ENCODE data around the gene SNX30.
A peak's percentile ranks its signal among the peaks of the same experiment; 100 is the strongest.

- TF ChIP-seq, protein P1, sequence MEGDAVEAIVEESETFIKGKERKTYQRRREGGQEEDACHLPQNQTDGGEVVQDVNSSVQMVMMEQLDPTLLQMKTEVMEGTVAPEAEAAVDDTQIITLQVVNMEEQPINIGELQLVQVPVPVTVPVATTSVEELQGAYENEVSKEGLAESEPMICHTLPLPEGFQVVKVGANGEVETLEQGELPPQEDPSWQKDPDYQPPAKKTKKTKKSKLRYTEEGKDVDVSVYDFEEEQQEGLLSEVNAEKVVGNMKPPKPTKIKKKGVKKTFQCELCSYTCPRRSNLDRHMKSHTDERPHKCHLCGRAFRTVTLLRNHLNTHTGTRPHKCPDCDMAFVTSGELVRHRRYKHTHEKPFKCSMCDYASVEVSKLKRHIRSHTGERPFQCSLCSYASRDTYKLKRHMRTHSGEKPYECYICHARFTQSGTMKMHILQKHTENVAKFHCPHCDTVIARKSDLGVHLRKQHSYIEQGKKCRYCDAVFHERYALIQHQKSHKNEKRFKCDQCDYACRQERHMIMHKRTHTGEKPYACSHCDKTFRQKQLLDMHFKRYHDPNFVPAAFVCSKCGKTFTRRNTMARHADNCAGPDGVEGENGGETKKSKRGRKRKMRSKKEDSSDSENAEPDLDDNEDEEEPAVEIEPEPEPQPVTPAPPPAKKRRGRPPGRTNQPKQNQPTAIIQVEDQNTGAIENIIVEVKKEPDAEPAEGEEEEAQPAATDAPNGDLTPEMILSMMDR (IDR thresholded peaks at IDR 0.05): peak in 3 of 6 experiments; percentile 50 to 62 (median 61)
- no peak for TF ChIP-seq POLR2A (IDR thresholded peaks at IDR 0.05)
These were observed 44.7 kb upstream of the SNX30 start for GRCh38 chr9:112705768-112706427.

All from Peyer's patch (tissue), 4 donors.